ENCODE results near the gene GIN1. TPM values are rescaled to one million over a fixed set of nuclear protein-coding genes. Genes with fewer than 3 reads are reported as not detected.

The GIN1 gene
- total and polyA plus RNA-seq, 9 of the 15 experiments (the other 6 are each of a cell fraction or from before 2014, with no cell fraction given) = 2.4 to 9.8 (median 7.8) TPM

- no peak for TF ChIP-seq NFIC (IDR thresholded peaks at IDR 0.05)
- TF ChIP-seq ZNF140 (CRISPR knock-in tag; IDR thresholded peaks at IDR 0.05) = peak; percentile 95
- no peak for TF ChIP-seq NR2C1 (IDR thresholded peaks at IDR 0.05)
- peak; percentile 93 for TF ChIP-seq NR2C1 (tag; IDR thresholded peaks at IDR 0.05)
- TF ChIP-seq HDGF (IDR thresholded peaks at IDR 0.05) = no peak
- TF ChIP-seq ZBTB9 (CRISPR knock-in tag; IDR thresholded peaks at IDR 0.05) = peak; percentile 96
- TF ChIP-seq ARID3A (IDR thresholded peaks at IDR 0.05; ENCODE audit: borderline replicate concordance, low read depth, low read length) = no peak
- no peak for TF ChIP-seq ZNF431 (CRISPR knock-in tag; IDR thresholded peaks at IDR 0.05)
- TF ChIP-seq ZBTB33 (CRISPR knock-in tag; IDR thresholded peaks at IDR 0.05) = no peak
- no peak for TF ChIP-seq FUS (optimal IDR thresholded peaks at IDR 0.05; ENCODE audit: low read depth, low read length)
- TF ChIP-seq CREB3 (tag; conservative IDR thresholded peaks at IDR 0.05; ENCODE audit: low read depth) = peak; percentile 98
- peak in 1 of 3 experiments; percentile 39 for TF ChIP-seq YY1 (IDR thresholded peaks at IDR 0.05; ENCODE audit: borderline replicate concordance in 1 of 3, control insufficient read depth in 1 of 3, extremely low read depth in 1 of 3, insufficient read depth in 3 of 3, insufficient read length in 1 of 3, insufficient replicate concordance in 2 of 3, low read depth in 1 of 3, low read length in 2 of 3)
- TF ChIP-seq PTBP1 (IDR thresholded peaks at IDR 0.05; ENCODE audit: low read depth, low read length) = no peak
- TF ChIP-seq BRF1 (IDR thresholded peaks at IDR 0.05; ENCODE audit: borderline replicate concordance, extremely low read depth, insufficient read length) = no peak
- TF ChIP-seq HMBOX1 (IDR thresholded peaks at IDR 0.05) = peak; percentile 46; the same call in 1 of the 2 replicates
Measured at GRCh38 chr5:103057208-103058130, 62.5 kb downstream of the GIN1 start (continued).
